Panc1 (cell line): ENCODE results near the gene FAM83F. TPM values are rescaled to one million over a fixed set of nuclear protein-coding genes. Genes with fewer than 3 reads are reported as not detected.
A peak's percentile ranks its signal among the peaks of the same experiment; 100 is the strongest.

Experiments used
- ATAC-seq: fragments of 200-7000 bp; cut with Tn5 transposase; 2 replicates; pipeline ENCODE4 v1.9.1; 2020; ENCODE audit warnings: mild to moderate bottlenecking, moderate library complexity
- Bru-seq: library from RNA; stranded (reverse); fragments of 400-500 nt; gene quantifications from one replicate; lab custom pipeline; 2021; lab: Mats Ljungman, UMichigan
- BruChase-seq, 2 experiments: library from RNA; stranded (reverse); fragments of 400-500 nt; gene quantifications; one replicate each; lab custom pipeline; 2021; lab: Mats Ljungman, UMichigan
- BruUV-seq: library from RNA; stranded (reverse); fragments of 400-500 nt; replicated peaks from 2 replicates; lab custom pipeline; 2021; lab: Mats Ljungman, UMichigan
- CTCF ChIA-PET: fragments of 300-600 bp; sonication (Branson Sonifier 250); formaldehyde crosslinking; loops from one replicate; lab custom pipeline; 2022; ENCODE audit warnings: antibody characterized with exemption; lab: Charles Lee
- POLR2A ChIA-PET: fragments of 300-600 bp; sonication (Branson Sonifier 250); formaldehyde crosslinking; loops from one replicate; lab custom pipeline; 2022; ENCODE audit warnings: antibody characterized with exemption; lab: Charles Lee
- DNase-seq: peaks from one replicate; pipeline ENCODE4 v3.0.0-alpha.2; 2010; ENCODE audit warnings: low read depth, low spot score
- H3K27ac ChIP-seq: 2 replicates; pipeline ENCODE4 v1.5.1; 2011; ENCODE audit warnings: mild to moderate bottlenecking, low read length, inconsistent platforms
- H3K27me3 ChIP-seq: fragments of 200-500 bp; sonication (Bioruptor generic); 2 replicates; pipeline ENCODE4 v1.6.0; 2014; ENCODE audit warnings: low read length, inconsistent platforms; ENCODE audit not compliant: control insufficient read depth, insufficient read depth
- H3K36me3 ChIP-seq: fragments of 200-500 bp; sonication (Bioruptor generic); 2 replicates; pipeline ENCODE4 v1.5.1; 2014; ENCODE audit warnings: inconsistent platforms, mild to moderate bottlenecking, low read length, moderate library complexity; ENCODE audit not compliant: control insufficient read depth, insufficient read depth
- H3K4me1 ChIP-seq: 2 replicates; pipeline ENCODE4 v1.5.1; 2011; ENCODE audit warnings: inconsistent platforms, mild to moderate bottlenecking, low read length, moderate library complexity; ENCODE audit not compliant: control insufficient read depth, insufficient read depth
- H3K4me3 ChIP-seq, 2 experiments: 2 replicates each; pipeline ENCODE4 v1.5.1; 2011 to 2012; ENCODE audit warnings: low read depth in 2 of 2, low read length in 2 of 2, mild to moderate bottlenecking in 2 of 2, inconsistent platforms in 1 of 2, moderate library complexity in 1 of 2
- H3K9me3 ChIP-seq: fragments of 200-500 bp; sonication (Bioruptor generic); 2 replicates; pipeline ENCODE4 v1.5.1; 2014; ENCODE audit warnings: low read depth, mild to moderate bottlenecking, inconsistent platforms, low read length, moderate library complexity; ENCODE audit not compliant: control insufficient read depth, insufficient read depth
- CTCF ChIP-seq: fragments of 450-650 bp; IDR thresholded peaks from 2 replicates; pipeline ENCODE4 v1.5.1; 2017; ENCODE audit warnings: mild to moderate bottlenecking
- POLR2AphosphoS5 ChIP-seq: IDR thresholded peaks from 2 replicates; pipeline ENCODE4 v1.6.1; 2012; ENCODE audit warnings: mild to moderate bottlenecking, low read depth, low read length, moderate library complexity
- REST ChIP-seq, 2 experiments: IDR thresholded peaks; 2 replicates each; pipeline ENCODE4 v1.6.1; 2011 to 2012; ENCODE audit warnings: low read depth in 2 of 2, control low read depth in 1 of 2, low read length in 1 of 2, mild to moderate bottlenecking in 1 of 2, moderate library complexity in 1 of 2; ENCODE audit not compliant: insufficient read depth in 1 of 2
- SIN3A ChIP-seq: IDR thresholded peaks from 2 replicates; pipeline ENCODE4 v1.6.1; 2012; ENCODE audit warnings: low read depth, mild to moderate bottlenecking, low read length, moderate library complexity, borderline replicate concordance; ENCODE audit not compliant: insufficient read depth
- TCF7L2 ChIP-seq: IDR thresholded peaks from 2 replicates; pipeline ENCODE4 v1.6.1; 2011; ENCODE audit warnings: mild to moderate bottlenecking, low read depth, low read length, inconsistent platforms
- in situ Hi-C: cut with HindIII; loops from 2 replicates; pipeline ENCODE4 v1.10.0; 2016; ENCODE audit warnings: low sequenced_read_pairs, low pct_unique_long_range_greater_than_20kb
- intact Hi-C: fragments of 100-400 bp; cut with micrococcal nuclease; formaldehyde crosslinking; loops from one replicate; pipeline ENCODE4 v1.10.0; 2022; ENCODE audit not compliant: unreplicated experiment
- long read RNA-seq: library from polyadenylated mRNA; unstranded; transcript quantifications from one replicate; pipeline ENCODE4 v2.0.0, GENCODE V29; 2021; ENCODE audit not compliant: unreplicated experiment
- polyA plus RNA-seq: library from polyadenylated mRNA; unstranded; fragments of >200 nt; gene quantifications from one replicate; pipeline ENCODE4 v1.2.1, GENCODE V29; 2012; ENCODE audit warnings: missing spikeins; ENCODE audit not compliant: insufficient read length
- total RNA-seq: library from RNA; stranded (reverse); gene quantifications from one replicate; pipeline ENCODE4 v1.2.1, GENCODE V29; 2021; ENCODE audit not compliant: unreplicated experiment

FAM83F gene
- total RNA-seq (0.05 TPM), Bru-seq, nascent RNA (percentile 10 among the genes with signal in this experiment), BruChase-seq, experiment 1, labeled RNA remaining after a 2-hour chase (percentile 14 among the genes with signal in this experiment), BruChase-seq, experiment 2, labeled RNA remaining after a 6-hour chase (percentile 11 among the genes with signal in this experiment)
- polyA plus RNA-seq, result not detected
- long read RNA-seq, result 0 reads

GRCh38 chr22:39994566-39995392 lies at the start of gene FAM83F:
FAM83F (plus strand) TSS chr22:39994954; CDS start chr22:39995043, 89 bp downstream.
- in situ Hi-C loops, result no loop called here
- no peak within 1 kb of the TSS for H3K27ac ChIP-seq
- TF ChIP-seq CTCF (no peak), SIN3A (no peak), TCF7L2 (no peak), REST (IDR thresholded peaks at IDR 0.05; ENCODE audit: insufficient read depth in 1 of 2, low read depth in 2 of 2, low read length in 1 of 2) (no peak), POLR2AphosphoS5 (no peak)
- no peak for ATAC-seq
- POLR2A ChIA-PET, result interaction anchor here (0.6 to 0.7 kb wide), 2 partner anchors 49 to 76 kb away, joined by 3 to 6 read pairs; no protein-coding TSS in a partner anchor
- no peaks in the 10 kb centered on the region; the same call in 1 of the 2 replicates for H3K36me3 ChIP-seq
- intact Hi-C loops, result no loop called here
- CTCF ChIA-PET, result no interaction called here
- H3K4me1 ChIP-seq, result no peaks in the 10 kb centered on the region; the same call in 1 of the 2 replicates
- BruUV-seq, result no TSS peak
- H3K9me3 ChIP-seq, result no peaks in the 10 kb centered on the region
- H3K27me3 ChIP-seq, result no peaks in the 10 kb centered on the region
- DNase-seq, result no peak
- no peak within 1 kb of the TSS for H3K4me3 ChIP-seq

GRCh38 chr22:39946126-39946502 lies 48.6 kb upstream of the FAM83F start:
- intact Hi-C loops (no loop called here), in situ Hi-C loops (no loop called here)
- ATAC-seq, result no peak
- Histone ChIP-seq H3K36me3 (no peaks in the 10 kb centered on the region), H3K9me3 (no peaks in the 10 kb centered on the region), H3K4me3 (no peak overlapping the region), H3K4me1 (no peaks in the 10 kb centered on the region), H3K27ac (no peak overlapping the region), H3K27me3 (no peaks in the 10 kb centered on the region)
- ChIA-PET POLR2A (no interaction called here), CTCF (no interaction called here)
- BruUV-seq, result no TSS peak
- no peak for DNase-seq
- TF ChIP-seq CTCF (no peak), REST (IDR thresholded peaks at IDR 0.05; ENCODE audit: insufficient read depth in 1 of 2, low read depth in 2 of 2, low read length in 1 of 2) (no peak), SIN3A (no peak)
